GM18511 (cell line): ENCODE results near the gene OR6C4.
"Not testable (repeated sequence)": the region's sequence is repeated elsewhere in the genome, so short reads cannot be mapped to it uniquely, and the experiment has no call there.

ENCODE experiments used
- ATAC-seq: cut with Tn5 transposase; IDR thresholded peaks from one replicate; pipeline ENCODE4 v1.9.1; 2021; ENCODE audit warnings: mild to moderate bottlenecking, moderate library complexity; ENCODE audit not compliant: unreplicated experiment

OR6C4 gene

GRCh38 chr12:55549302-55549701 is at the start of gene OR6C4:
Gene OR6C4, plus strand, starts transcription at chr12:55549602. Its CDS starts 1,625 bp downstream, at chr12:55551227.
- no peak for ATAC-seq

GRCh38 chr12:55499810-55500252 is 49.6 kb upstream of the OR6C4 start:
- no peak for ATAC-seq

- no peak for ATAC-seq
These were observed 47.8 kb upstream of the OR6C4 start for GRCh38 chr12:55501601-55502000.

GRCh38 chr12:55515696-55516095 is 33.7 kb upstream of the OR6C4 start:
- ATAC-seq: no peak

- no peak for ATAC-seq
These were observed 33.0 kb upstream of the OR6C4 start for GRCh38 chr12:55516391-55516790.

GRCh38 chr12:55548235-55548634 is 1.2 kb upstream of the OR6C4 start:
- not testable (repeated sequence) for ATAC-seq

GRCh38 chr12:55548756-55549155 is 646 bp upstream of the OR6C4 start:
- no peak for ATAC-seq

- no peak for ATAC-seq
These were observed 4.9 kb downstream of the OR6C4 start for GRCh38 chr12:55554296-55554695.

- not testable (repeated sequence) for ATAC-seq
These were observed 20.7 kb downstream of the OR6C4 start for GRCh38 chr12:55570060-55570459.

GRCh38 chr12:55570689-55571088 is 21.3 kb downstream of the OR6C4 start:
- not testable (repeated sequence) for ATAC-seq

- ATAC-seq: no peak
These were observed 22.8 kb downstream of the OR6C4 start, which contains the start of gene OR2AP1 for GRCh38 chr12:55572168-55572567. Gene OR2AP1, plus strand, starts transcription at chr12:55572468. Its CDS starts 1,947 bp downstream, at chr12:55574415.

GRCh38 chr12:55582066-55582465 is 32.7 kb downstream of the OR6C4 start:
- ATAC-seq: no peak

GRCh38 chr12:55585817-55586216 is 36.4 kb downstream of the OR6C4 start:
- ATAC-seq: no peak

- ATAC-seq: not testable (repeated sequence)
These were observed 40.8 kb downstream of the OR6C4 start for GRCh38 chr12:55590152-55590551.
